IPS DF 4.7 (cell line): ENCODE results near the gene DNAJC6.
"Not testable (repeated sequence)": the region's sequence is repeated elsewhere in the genome, so short reads cannot be mapped to it uniquely, and the experiment has no call there.

Source experiments
- DNase-seq: peaks from one replicate; pipeline ENCODE4 v3.0.0-alpha.2; 2013; ENCODE audit warnings: low spot score; ENCODE audit errors: extremely low read depth

DNAJC6 gene

DNA sequence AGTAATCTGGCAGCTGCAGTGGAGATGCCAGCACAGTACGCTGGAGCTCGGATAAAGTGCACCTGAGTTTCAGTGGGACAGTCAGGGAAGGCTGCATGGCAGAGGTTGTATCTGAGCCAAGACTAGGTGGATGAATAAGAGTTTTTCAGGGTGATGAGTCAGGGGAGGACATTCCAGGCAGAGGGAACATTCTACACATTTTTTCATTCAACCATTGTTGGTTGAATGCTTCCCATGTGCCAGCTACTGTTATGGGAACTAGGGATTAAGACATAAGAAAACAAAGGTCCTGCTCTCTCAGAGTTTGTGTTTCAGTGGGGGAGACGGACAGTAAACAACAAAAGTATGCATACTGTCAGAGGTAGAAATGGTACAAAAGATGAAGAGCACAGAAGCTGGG lies 116.4 kb downstream of the DNAJC6 start:
- DNase-seq, result no peak

DNA sequence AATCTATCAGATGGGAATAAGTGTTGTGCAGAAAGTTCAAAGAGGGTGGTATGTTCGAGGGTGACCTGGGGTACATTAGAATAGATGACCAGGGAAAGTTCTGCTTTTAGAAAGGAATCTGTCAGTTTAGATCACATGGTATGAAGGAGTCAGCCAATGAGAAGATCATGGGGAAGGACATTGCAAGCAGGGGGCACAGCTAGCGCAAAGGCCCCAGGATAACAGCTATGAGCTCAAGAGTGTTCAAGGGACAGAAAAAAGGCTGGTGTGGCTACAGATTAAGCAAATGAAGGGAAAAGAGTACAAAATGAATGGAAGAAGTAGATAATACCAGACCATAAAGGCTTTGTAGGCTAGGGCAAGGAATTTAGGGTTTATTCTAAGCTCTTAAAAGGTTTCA lies 119.7 kb downstream of the DNAJC6 start:
- DNase-seq, result no peak

DNA sequence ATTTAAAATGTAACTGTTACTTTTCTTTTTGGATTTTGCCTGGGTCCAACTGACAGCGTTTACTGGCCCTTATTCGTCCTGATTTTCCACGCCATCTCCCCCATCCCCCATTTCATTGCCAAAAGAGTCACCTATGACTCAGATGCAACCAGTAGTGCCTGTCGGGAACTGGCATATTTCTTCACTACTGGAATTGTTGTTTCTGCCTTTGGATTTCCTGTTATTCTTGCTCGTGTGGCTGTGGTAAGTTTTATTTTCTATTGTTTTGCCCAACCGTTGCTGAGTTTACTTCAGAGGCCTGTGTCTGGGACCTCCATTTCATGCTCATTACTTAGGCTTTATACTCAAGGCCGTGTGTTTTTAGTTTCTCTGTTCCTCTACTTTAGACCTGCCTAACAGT lies 120.5 kb downstream of the DNAJC6 start:
- DNase-seq, result no peak

GRCh38 chr1:65431111-65431705 lies 121.9 kb downstream of the DNAJC6 start:
- no peak for DNase-seq

DNA sequence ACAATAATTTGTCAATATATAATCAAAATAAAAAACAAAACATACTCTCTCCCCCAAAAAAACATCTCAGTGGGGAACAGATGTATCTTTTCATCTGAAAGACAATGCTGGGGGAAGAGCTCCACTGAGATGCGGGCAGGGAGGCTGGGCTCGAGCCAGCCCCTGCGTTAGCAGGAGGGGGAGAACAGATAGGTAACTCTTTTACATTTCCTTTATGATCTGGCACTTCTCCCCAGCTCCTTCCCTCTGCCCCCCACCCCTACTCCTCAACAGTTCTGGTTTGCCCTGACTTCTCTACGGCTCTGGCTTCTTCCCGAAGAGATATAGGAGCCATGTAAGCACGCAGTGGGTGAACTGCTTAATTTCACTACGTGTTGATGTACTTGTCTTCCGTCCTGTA lies 123.6 kb downstream of the DNAJC6 start:
- DNase-seq, result no peak

- no peak for DNase-seq
Measured at GRCh38 chr1:65434255-65434654, 124.9 kb downstream of the DNAJC6 start.

GRCh38 chr1:65434760-65435159 lies 125.4 kb downstream of the DNAJC6 start:
- DNase-seq, result no peak

DNA sequence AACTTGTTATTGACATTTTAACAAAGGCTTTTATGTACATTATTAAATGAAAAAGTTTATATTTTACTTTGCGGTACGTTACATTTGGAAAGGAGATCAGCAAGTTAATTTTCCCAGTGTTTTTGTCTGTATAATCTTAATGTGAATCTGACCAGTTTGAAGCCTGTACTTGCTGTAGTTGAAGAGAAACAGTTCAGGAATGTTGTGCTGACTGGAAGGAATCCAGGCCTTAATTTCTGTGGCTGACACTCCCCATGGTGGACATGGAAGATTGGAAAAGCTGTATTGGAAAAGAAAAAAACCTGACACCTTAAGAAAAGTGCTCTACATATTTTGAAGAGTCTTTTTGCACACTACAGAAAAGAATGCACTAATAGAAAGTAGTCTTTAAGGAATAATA lies 126.6 kb downstream of the DNAJC6 start:
- DNase-seq, result no peak

GRCh38 chr1:65437616-65438015 lies 128.3 kb downstream of the DNAJC6 start:
- no peak for DNase-seq

- DNase-seq, result no peak
Measured at GRCh38 chr1:65440322-65440900, 131.1 kb downstream of the DNAJC6 start.

DNA sequence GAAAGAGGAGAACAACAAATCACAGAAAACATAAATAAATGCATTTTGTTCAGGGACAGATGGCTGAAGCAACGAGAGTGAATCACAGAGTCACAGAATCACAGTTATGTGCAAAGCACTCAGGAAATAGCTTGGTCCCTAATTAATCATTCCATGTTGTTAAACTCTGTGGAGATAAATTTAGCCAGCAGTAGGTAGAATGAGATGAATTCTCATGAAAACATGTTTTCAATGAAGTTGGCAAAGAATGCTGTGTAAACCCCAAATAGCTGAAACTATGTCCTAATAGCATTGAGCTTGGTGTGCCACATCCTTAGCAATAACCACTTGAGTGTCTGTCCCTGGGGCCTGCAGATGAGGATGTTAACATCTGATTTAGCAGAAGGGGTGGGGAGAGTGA lies 131.6 kb downstream of the DNAJC6 start:
- DNase-seq, result no peak

DNA sequence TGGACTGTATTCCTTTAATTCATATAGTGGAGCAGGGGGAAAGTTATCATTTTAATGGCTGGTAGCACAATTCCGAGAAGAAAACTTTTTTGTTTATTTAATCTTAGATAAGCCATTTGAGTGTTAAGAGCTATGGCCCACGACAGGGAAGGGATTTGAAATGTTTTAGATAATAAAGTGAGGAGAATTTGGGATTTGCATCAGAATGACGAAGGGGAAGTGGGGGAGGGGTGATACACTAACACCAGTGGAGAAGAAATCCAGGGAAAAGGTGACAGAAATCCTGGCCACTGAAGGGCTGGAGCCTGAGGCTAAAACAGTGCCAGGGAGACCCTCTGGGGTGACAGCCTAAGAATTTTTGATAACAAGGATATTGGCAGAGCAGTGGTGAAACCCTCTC lies 132.1 kb downstream of the DNAJC6 start:
- DNase-seq, result no peak

DNA sequence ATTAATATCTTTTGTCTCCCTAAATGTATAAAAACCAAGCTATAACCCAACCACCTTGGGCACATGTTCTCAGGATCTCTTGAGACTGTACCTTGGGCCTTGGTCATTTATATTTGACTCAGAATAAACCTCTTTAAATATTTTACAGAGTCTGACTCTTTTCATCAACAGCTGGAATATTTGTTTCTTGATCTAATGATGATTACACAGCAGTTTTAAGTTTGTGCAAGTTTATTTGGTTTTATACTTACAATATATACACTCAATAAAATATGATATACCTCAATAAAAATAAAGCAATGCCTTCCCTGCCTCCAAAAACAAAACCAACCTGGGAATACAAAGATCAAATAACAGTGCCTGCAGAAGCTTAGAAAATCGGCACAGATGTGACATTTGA lies 133.1 kb downstream of the DNAJC6 start:
- DNase-seq, result no peak

DNA sequence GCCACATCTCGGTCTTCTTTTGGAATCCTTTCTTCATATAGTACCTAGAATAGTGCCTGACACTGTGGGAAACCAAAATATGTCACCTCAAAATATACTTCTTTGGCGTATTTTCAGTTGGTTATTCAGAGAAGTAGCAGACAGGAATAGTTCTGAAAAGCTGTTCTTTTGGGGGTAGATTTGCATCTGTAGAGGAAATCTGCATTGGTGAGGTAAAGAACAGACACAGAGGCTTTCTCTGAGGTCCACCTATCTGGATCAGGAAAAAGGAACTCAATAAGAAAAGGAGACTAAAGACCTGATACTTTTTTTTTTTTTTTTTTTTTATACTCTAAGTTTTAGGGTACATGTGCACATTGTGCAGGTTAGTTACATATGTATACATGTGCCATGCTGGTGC lies 134.3 kb downstream of the DNAJC6 start:
- no peak for DNase-seq

GRCh38 chr1:65444128-65444640 lies 134.8 kb downstream of the DNAJC6 start:
- DNase-seq, result no peak

DNA sequence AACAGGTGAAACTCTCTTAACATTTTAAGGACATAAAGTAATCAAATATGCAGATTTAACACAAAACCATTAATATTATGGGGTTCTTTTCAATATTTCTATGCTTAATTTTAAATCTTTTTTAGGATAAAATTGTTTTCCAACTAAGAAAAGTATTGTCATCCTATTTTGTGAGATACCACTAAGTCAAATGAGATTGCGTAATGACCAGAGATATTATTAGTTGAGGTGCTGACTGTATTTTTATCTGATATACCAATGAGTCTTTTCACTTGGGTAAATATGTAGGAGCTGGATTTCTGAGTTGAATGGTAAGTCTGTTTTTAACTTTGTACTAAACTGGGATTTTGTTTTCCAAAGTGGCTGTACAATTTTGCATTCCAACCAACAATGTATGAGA lies 136.5 kb downstream of the DNAJC6 start:
- no peak for DNase-seq

GRCh38 chr1:65449214-65449823 lies 140.0 kb downstream of the DNAJC6 start:
- no peak for DNase-seq

DNA sequence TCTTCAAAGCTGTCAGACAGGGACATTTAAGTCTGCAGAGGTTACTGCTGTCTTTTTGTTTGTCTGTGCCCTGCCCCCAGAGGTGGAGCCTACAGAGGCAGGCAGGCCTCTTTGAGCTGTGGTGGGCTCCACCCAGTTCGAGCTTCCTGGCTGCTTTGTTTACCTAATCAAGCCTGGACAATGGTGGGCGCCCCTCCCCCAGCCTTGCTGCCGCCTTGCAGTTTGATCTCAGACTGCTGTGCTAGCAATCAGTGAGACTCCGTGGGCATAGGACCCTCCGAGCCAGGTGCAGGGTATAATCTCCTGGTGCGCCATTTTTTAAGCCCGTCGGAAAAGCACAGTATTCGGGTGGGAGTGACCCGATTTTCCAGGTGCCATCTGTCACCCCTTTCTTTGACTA lies 146.3 kb downstream of the DNAJC6 start:
- not testable (repeated sequence) for DNase-seq

DNA sequence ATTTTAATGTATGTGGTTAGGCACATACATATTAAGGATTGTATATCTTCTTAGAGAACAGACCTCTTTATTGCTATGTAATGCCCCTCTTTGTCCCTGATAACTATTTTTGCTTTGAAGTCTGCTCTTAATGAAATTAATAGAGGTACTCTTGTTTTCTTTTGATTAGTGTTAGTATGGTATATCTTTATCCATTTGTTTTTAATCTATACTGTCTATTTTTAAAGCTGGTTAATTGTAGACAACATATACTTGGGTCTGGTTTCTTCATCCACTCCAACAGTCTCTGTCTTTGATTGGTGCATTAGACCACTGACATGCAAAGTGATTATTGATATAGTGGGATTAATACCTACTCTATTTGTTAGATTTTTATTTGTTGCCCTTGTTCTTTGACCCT lies 147.1 kb downstream of the DNAJC6 start:
- DNase-seq, result no peak

DNA sequence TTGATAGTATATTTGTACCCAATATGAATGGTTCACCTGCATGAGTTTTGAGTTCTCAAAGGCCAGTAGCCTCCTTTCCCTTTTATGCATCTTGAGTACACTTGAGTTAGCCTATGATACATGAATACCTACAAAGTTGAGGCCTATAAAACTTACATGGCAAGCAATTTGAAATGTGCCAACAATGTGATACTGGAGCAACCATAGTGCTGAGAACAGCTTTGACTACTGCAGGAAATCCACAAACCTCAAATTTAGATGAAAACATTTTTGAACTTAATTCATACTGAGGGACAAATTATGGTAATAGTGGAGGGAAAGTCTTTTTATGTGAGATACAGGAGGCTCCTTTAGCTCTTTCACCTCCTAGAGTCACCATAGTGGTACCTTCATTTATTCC lies 148.5 kb downstream of the DNAJC6 start:
- DNase-seq, result no peak

DNA sequence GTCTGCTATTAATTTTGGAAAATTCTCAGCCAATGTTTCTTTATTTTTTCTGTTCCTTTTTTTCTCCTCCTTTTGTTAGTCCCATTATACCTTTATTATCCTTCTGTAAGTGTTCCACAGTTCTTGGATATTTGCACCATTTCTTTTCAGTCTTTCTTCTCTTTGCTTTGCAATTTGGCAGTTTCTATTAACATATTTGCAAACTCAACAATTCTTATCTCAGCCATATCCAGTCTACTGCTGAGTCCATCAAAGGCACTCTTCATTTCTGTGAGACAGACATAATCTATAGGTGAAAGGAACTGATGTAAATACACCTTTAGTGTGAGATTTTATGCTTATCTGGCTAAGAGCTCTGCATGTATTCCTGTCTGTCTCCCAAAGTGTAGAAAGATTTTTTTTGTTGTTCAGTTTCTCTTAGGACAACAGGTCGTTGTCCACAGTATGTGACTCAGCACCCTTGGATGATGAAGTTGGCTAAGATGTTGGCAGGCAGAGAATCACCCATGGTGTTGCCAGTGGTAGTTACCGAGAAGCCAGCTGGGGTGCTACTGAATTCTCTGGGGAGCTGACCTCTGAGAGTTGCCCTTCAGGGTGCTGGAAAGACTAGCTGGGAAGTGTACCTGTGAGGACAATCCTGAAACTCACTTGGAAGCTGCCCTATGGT lies 149.5 kb downstream of the DNAJC6 start:
- DNase-seq, result no peak

GRCh38 chr1:65459397-65459768 lies 150.0 kb downstream of the DNAJC6 start:
- DNase-seq, result no peak
